Fibroblast of the aortic adventitia (primary cell): Measurements from ENCODE around the gene GPR84. TPM values are rescaled to one million over a fixed set of nuclear protein-coding genes. Genes with fewer than 3 reads are reported as not detected.

Source experiments
- DNase-seq: peaks from one replicate; pipeline ENCODE4 v3.0.0-alpha.2; 2010; ENCODE audit warnings: low read depth
- H3K4me3 ChIP-seq: 2 replicates; pipeline ENCODE4 v1.5.1; 2011; ENCODE audit warnings: low read depth, mild to moderate bottlenecking, control low read depth, low read length, moderate library complexity
- CTCF ChIP-seq: IDR thresholded peaks from 2 replicates; pipeline ENCODE4 v1.5.1; 2011; ENCODE audit warnings: mild to moderate bottlenecking, low read length, control low read depth, inconsistent platforms; ENCODE audit not compliant: insufficient read depth
- total RNA-seq: library from RNA; depleted of rRNA; stranded (reverse); fragments of >200 nt; gene quantifications from 2 replicates; pipeline ENCODE4 v1.2.3, GENCODE V29; 2012; ENCODE audit warnings: low replicate concordance

GPR84 gene
- total RNA-seq, 1 donor, result not detected

GRCh38 chr12:54398218-54398617 is 33.9 kb upstream of the GPR84 start:
- TF ChIP-seq CTCF, result no peak
- H3K4me3 ChIP-seq, result no peak overlapping the region
- no peak for DNase-seq

- no peak for TF ChIP-seq CTCF
- H3K4me3 ChIP-seq, result no peak overlapping the region
- DNase-seq, result no peak
Measured at GRCh38 chr12:54397157-54397556, 32.9 kb upstream of the GPR84 start.

- TF ChIP-seq CTCF, result no peak
- no peak overlapping the region for H3K4me3 ChIP-seq
- no peak for DNase-seq
Measured at GRCh38 chr12:54395545-54395944, 31.3 kb upstream of the GPR84 start.

- no peak for TF ChIP-seq CTCF
- H3K4me3 ChIP-seq, result no peak overlapping the region
- DNase-seq, result no peak
Measured at GRCh38 chr12:54394986-54395385, 30.7 kb upstream of the GPR84 start.

GRCh38 chr12:54394281-54394719 is 30.0 kb upstream of the GPR84 start:
- no peak overlapping the region for H3K4me3 ChIP-seq
- TF ChIP-seq CTCF, result peak; percentile 68

GRCh38 chr12:54393743-54394142 is 29.5 kb upstream of the GPR84 start:
- H3K4me3 ChIP-seq, result no peak overlapping the region
- TF ChIP-seq CTCF, result no peak
- no peak for DNase-seq

More at GRCh38 chr12:54394281-54394719, 30.0 kb upstream of the GPR84 start:
- peak; percentile 72 for DNase-seq

- no peak overlapping the region for H3K4me3 ChIP-seq
- no peak for TF ChIP-seq CTCF
- DNase-seq, result no peak
Measured at GRCh38 chr12:54393207-54393609, 28.9 kb upstream of the GPR84 start.
